Measurements from ENCODE around the gene TMEM138.

The TMEM138 gene

DNA sequence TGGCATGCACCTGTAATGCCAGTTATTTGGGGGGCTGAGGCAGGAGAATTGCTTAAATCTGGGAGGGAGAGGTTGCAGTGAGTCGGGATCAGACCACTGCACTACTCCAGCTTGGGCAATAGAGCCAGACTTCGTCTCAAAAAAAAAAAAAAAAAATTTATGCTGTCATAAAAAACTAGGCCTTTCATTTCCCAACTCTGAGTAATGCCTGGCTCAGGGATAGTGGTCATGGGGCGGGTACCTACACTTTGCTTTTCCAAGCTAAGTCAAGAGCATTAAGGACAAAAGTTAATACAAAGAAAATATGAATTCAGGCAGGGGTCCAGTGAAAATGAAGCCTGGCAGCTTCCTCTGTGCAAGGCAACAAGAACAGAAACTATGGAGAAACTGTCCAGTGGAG lies 51.3 kb downstream of the TMEM138 start:
- DNase-seq: no peak

DNA sequence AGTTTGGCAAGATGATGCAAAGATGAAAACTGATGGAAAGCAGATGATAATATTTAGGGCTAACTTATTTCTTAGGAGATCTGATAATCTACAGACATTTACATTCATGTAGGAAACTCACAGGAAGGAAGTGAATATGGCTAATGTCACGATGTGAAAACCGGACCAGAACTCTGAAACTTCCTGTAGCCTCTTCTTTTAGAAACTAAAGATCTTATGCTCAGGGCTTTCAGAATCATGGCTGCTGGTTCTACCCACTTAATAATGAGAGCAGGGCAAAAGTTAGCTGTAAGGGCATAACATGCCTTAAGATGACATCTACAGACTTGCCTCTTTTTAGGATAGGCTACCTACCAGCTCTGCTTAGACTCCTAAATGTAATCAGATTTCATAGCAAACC lies 52.4 kb downstream of the TMEM138 start:
- DNase-seq: no peak

DNA sequence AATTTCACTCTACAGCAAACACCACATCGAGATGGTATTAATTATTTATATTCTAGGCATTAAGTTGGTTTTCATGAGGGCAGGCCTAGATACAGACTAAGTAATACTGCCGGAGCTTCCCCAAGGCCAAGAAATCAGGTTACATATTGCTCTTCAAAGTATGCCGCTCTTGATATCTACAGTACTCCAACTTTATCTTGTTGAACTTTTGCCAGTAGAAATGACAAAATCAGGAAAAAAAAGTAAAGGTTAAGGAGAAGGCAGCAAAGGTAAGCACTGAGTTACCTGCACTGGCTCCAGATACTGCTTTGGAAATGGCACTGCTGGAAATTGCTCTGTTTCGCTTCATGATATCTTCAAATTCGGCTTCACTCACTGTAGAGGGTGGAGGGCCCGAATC lies 53.2 kb downstream of the TMEM138 start:
- no peak for DNase-seq

DNA sequence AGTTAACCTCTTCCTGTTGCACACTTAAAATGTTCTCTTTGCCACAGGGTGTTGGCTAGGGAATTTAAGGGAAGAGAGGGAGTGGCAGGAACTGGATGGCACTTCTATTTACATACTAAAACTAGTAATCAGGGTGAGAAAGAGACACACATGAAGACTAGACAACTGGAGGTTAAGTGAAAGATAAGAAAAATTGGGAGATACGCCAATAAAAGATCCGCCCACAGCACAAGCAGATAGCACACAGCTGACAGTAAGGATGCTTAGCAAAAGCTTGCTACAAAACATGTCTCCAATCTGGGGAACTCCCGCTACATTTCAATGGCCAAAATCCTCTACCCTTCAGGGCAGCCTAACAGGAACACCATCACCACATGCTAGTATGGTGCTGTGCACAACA lies 54.8 kb downstream of the TMEM138 start:
- no peak for DNase-seq

DNA sequence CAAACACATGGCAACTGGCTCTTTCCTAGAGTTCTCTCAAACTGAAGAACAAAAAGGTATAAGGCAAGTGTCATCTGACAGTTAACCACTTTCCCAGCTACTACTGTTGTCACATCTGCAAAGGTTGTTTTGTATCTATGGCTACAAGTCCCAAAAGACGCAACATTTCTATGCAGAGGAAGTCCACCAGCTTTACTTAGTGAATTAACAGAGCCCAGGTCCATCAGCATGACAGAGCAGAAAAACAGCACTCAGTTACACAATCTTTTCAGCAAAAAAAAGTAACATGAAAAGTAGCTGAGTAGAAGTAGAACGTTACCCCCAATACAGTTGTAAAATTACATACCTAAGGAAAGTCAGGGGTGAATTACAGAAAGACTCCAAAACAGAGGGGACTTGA lies 55.5 kb downstream of the TMEM138 start:
- no peak for DNase-seq

DNA sequence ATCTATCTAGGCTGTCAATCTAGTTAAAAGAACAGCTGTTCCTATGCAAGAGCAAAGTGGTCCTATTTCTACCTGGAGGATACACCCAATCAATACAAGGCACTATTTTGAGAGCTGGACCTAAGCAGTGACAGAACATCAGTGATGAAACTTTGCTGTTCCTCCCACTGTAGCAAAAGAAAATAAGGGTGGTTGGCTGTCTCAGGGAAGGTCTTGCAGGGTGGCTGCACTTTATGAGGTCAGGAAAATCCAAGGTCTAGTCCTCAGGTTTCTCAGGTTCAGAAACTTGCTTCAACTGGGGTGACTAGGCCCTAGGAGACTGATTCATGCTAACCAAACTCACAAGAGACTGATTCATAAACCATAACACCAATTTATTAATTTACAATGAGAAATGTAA lies 56.0 kb downstream of the TMEM138 start:
- DNase-seq: no peak
